ENCODE results near the gene IL15RA. TPM values are rescaled to one million over a fixed set of nuclear protein-coding genes. Genes with fewer than 3 reads are reported as not detected.

Gene IL15RA
- total RNA-seq, 3 donors from 2014 or later, result 15.1 to 35.7 (median 25.9) TPM

GRCh38 chr10:6017781-6018354 lies 40.5 kb upstream of the IL15RA start:
- Histone ChIP-seq H3K4me3 (no peak overlapping the region), H3K27ac (peak overlapping the region; percentile 62 to 90), H3K9me3 (no peaks in the 10 kb centered on the region), H3K27me3 (no peaks in the 10 kb centered on the region), H3K4me1 (no peaks in the 10 kb centered on the region), H3K36me3 (no peaks in the 10 kb centered on the region)
- no peak for DNase-seq (ENCODE audit: low spot score in 2 of 2)
- intact Hi-C loops (cut with DNase I; ENCODE audit: low total_unique reads), result no loop called here
- no peak for TF ChIP-seq POLR2AphosphoS5 (IDR thresholded peaks at IDR 0.05)
- no peak for TF ChIP-seq POLR2A (IDR thresholded peaks at IDR 0.05)
- no peak for TF ChIP-seq CTCF (IDR thresholded peaks at IDR 0.05)

- Histone ChIP-seq H3K27ac (peak overlapping the region; percentile 1), H3K27me3 (no peaks in the 10 kb centered on the region), H3K4me3 (no peak overlapping the region), H3K36me3 (no peaks in the 10 kb centered on the region), H3K4me1 (no peaks in the 10 kb centered on the region), H3K9me3 (no peaks in the 10 kb centered on the region)
- intact Hi-C loops (cut with DNase I; ENCODE audit: low total_unique reads), result no loop called here
- TF ChIP-seq POLR2A (IDR thresholded peaks at IDR 0.05), result no peak
- TF ChIP-seq CTCF (IDR thresholded peaks at IDR 0.05), result peak; percentile 29 to 67 (median 65)
- TF ChIP-seq POLR2AphosphoS5 (IDR thresholded peaks at IDR 0.05), result peak in 2 of 3 donors; percentile 38 to 55
- peak in 1 of 2 donors; percentile 35 for DNase-seq (ENCODE audit: low spot score in 2 of 2)
Observed at GRCh38 chr10:6014241-6014761, 37.0 kb upstream of the IL15RA start.

GRCh38 chr10:6013413-6014192 lies 36.3 kb upstream of the IL15RA start:
- Histone ChIP-seq H3K27ac (peak overlapping the region; percentile 1), H3K4me1 (no peaks in the 10 kb centered on the region), H3K27me3 (no peaks in the 10 kb centered on the region), H3K36me3 (no peaks in the 10 kb centered on the region), H3K4me3 (no peak overlapping the region), H3K9me3 (no peaks in the 10 kb centered on the region)
- no peak for DNase-seq (ENCODE audit: low spot score in 2 of 2)
- intact Hi-C loops (cut with DNase I; ENCODE audit: low total_unique reads), result no loop called here
- TF ChIP-seq CTCF (IDR thresholded peaks at IDR 0.05) (no peak), POLR2A (IDR thresholded peaks at IDR 0.05) (no peak), POLR2AphosphoS5 (IDR thresholded peaks at IDR 0.05) (no peak)

GRCh38 chr10:6012121-6012905 lies 35.0 kb upstream of the IL15RA start:
- intact Hi-C loops (cut with DNase I; ENCODE audit: low total_unique reads), result no loop called here
- no peak for TF ChIP-seq CTCF (IDR thresholded peaks at IDR 0.05)
- no peak for TF ChIP-seq POLR2A (IDR thresholded peaks at IDR 0.05)
- TF ChIP-seq POLR2AphosphoS5 (IDR thresholded peaks at IDR 0.05), result no peak
- H3K36me3 ChIP-seq, result no peaks in the 10 kb centered on the region
- H3K4me3 ChIP-seq, result no peak overlapping the region
- no peaks in the 10 kb centered on the region for H3K4me1 ChIP-seq
- no peak overlapping the region for H3K27ac ChIP-seq
- no peaks in the 10 kb centered on the region for H3K27me3 ChIP-seq
- no peaks in the 10 kb centered on the region for H3K9me3 ChIP-seq
- no peak for DNase-seq (ENCODE audit: low spot score in 2 of 2)
